OCI-M2 (cell line): ENCODE data around the gene CENPVL1.
"Not testable (repeated sequence)": the region's sequence is repeated elsewhere in the genome, so short reads cannot be mapped to it uniquely, and the experiment has no call there.

ENCODE experiments used
- DNase-seq: peaks from one replicate; lab custom pipeline; 2025; ENCODE audit not compliant: unreplicated experiment; lab: John Stamatoyannopoulos, UW

Gene CENPVL1

DNA sequence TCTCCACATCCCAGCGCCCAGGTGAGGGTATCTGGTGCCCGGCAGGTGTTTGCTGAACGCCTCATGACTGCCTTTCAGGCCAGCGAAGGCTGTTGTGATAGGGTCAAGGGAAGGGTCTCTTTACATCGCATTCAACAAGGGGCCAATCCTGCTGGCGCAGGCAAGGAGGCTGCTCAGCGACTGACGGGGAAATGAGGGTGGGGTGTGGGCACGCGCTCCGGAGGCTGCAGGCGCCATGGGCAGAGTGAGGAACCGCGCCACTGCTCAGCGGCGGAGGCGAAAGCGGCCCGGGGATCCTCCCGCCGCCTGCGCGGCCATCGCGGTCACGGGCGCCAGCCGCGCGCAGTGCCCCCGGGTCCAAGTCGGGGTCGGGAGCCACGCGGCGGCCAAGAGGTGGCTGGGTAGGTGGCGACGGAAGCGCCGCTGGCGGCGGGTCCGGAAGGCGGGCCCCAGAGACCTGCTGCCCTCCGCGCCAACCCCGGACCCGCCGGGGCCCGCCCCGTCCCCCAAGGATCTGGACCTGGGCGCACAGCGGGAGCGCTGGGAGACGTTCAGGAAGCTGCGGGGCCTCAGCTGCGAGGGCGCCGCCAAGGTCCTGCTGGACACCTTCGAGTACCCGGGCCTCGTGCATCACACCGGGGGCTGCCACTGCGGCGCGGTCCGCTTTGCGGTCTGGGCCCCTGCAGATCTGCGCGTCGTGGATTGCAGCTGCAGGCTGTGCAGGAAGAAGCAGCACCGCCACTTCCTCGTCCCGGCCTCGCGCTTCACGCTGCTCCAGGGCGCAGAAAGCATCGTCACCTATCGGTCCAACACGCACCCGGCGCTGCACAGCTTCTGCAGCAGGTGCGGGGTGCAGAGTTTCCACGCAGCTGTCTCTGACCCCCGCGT lies at the start of gene CENPVL1:
Gene CENPVL1, plus strand, starts transcription at position 236 of the 888 bp plus-strand sequence. Its CDS starts 0 bp downstream, at position 236.
- not testable (repeated sequence) for DNase-seq

GRCh38 chrX:51665981-51666380 lies 44.3 kb upstream of the CENPVL1 start:
- no peak for DNase-seq

GRCh38 chrX:51679689-51680433 lies 30.5 kb upstream of the CENPVL1 start:
- DNase-seq, result not testable (repeated sequence)

- DNase-seq, result not testable (repeated sequence)
Measured at GRCh38 chrX:51681808-51682719, 28.2 kb upstream of the CENPVL1 start.

GRCh38 chrX:51682720-51683062 lies 27.6 kb upstream of the CENPVL1 start, which contains the start of gene CENPVL2:
CENPVL2 (minus strand) TSS chrX:51682831; CDS start chrX:51682831, 0 bp downstream.
- not testable (repeated sequence) for DNase-seq

- DNase-seq, result no peak
Measured at GRCh38 chrX:51694254-51694653, 16.1 kb upstream of the CENPVL1 start.

GRCh38 chrX:51697397-51697796 lies 12.9 kb upstream of the CENPVL1 start:
- no peak for DNase-seq

GRCh38 chrX:51712943-51713647 lies 2.8 kb downstream of the CENPVL1 start:
- DNase-seq, result not testable (repeated sequence)

DNA sequence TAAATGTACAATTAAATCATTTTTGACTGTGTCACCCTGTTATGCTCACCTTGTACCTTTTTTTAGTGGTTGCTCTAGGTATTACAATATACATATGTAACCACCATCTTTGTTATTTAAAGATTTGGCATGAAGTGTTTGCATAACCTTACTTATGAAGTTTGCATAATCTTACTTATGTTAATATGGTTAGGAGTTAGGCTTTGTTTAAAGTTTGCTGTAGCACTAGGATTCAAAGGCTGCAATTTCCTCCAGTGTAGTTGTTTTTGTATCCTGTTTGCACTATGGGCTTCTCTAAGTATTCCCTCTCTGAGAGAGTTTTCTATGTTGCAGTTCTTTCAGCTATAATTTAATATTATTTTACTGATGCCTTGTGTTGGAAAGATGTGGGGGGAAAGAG lies 17.9 kb downstream of the CENPVL1 start:
- DNase-seq, result no peak

GRCh38 chrX:51737091-51737490 lies 26.8 kb downstream of the CENPVL1 start:
- DNase-seq, result no peak

DNA sequence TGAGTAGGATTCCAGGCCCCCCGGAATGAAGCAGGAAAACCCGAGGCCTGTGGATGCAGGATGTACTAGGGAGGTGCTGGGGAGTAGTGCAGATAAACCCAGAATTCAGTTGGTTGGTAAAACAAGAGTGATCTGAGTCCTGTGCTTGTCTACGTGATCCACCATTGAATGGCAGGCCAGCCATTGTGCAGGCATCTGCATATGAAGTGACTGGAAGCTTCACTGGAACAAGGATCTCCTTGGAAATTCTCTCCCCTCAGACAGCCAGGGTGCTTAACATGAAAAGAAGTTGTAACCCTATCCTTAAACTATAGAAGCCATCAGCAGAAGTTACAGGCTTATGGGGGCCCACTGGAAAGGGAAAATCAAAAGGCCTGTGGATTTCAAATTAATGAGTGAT lies 32.3 kb downstream of the CENPVL1 start:
- no peak for DNase-seq

GRCh38 chrX:51743179-51743957 lies 33.1 kb downstream of the CENPVL1 start, which contains the start of gene GSPT2:
GSPT2 (plus strand) TSS chrX:51743442; CDS start chrX:51743627, 185 bp downstream.
- DNase-seq, result no peak

- no peak for DNase-seq
Measured at GRCh38 chrX:51747671-51748070, 37.4 kb downstream of the CENPVL1 start.

GRCh38 chrX:51759055-51759839 lies 48.9 kb downstream of the CENPVL1 start:
- no peak for DNase-seq

- no peak for DNase-seq
Measured at GRCh38 chrX:51760657-51761056, 50.3 kb downstream of the CENPVL1 start.
